B cell (primary cell): Measurements from ENCODE around the gene PGK1. TPM values are rescaled to one million over a fixed set of nuclear protein-coding genes. Genes with fewer than 3 reads are reported as not detected.
"Not testable (repeated sequence)": the region's sequence is repeated elsewhere in the genome, so short reads cannot be mapped to it uniquely, and the experiment has no call there.

ENCODE experiments used
- ATAC-seq: fragments of 200-7000 bp; cut with Tn5 transposase; one replicate; pipeline ENCODE4 v1.10.0; 2021; ENCODE audit warnings: low read depth, mild to moderate bottlenecking, moderate number of reproducible peaks, moderate library complexity
- CTCF ChIA-PET: fragments of 350-600 bp; sonication (Branson Sonifier 250); formaldehyde crosslinking; loops from one replicate; lab custom pipeline; 2021; ENCODE audit warnings: antibody characterized with exemption, inconsistent platforms; lab: Charles Lee
- POLR2A ChIA-PET: fragments of 350-600 bp; sonication (Branson Sonifier 250); formaldehyde crosslinking; loops from one replicate; lab custom pipeline; 2021; ENCODE audit warnings: antibody characterized with exemption; lab: Charles Lee
- DNase-seq: peaks from one replicate; pipeline ENCODE4 v3.0.0; 2013
- H2AFZ ChIP-seq: 2 replicates; pipeline ENCODE4 v1.6.1; 2012; ENCODE audit warnings: mild to moderate bottlenecking, low read depth, low read length; ENCODE audit not compliant: insufficient read depth, poor library complexity, severe bottlenecking
- H3K27ac ChIP-seq, 2 donors: 1 replicate in 1 of 2; 2 replicates in 1 of 2; pipeline ENCODE4 v1.5.1; 2012 to 2013; ENCODE audit warnings: low read length in 2 of 2, mild to moderate bottlenecking in 2 of 2, moderate library complexity in 1 of 2
- H3K27me3 ChIP-seq, 4 experiments: fragments of 200-600 bp in 1 of 4; sonication (generic) in 1 of 4; replicated peaks in 1 of 4; 1 replicate in 2 of 4; 2 replicates in 2 of 4; pipeline versions ENCODE4 v1.6.1 to v1.7.0; 2013 to 2016; ENCODE audit warnings: low read length in 3 of 4, mild to moderate bottlenecking in 2 of 4, mixed read lengths in 1 of 4, moderate library complexity in 1 of 4; ENCODE audit not compliant: insufficient read depth in 4 of 4, control insufficient read depth in 3 of 4; ENCODE audit errors: control extremely low read depth in 1 of 4
- H3K36me3 ChIP-seq, 2 experiments: replicated peaks in 1 of 2; 1 replicate in 1 of 2; 2 replicates in 1 of 2; pipeline versions ENCODE4 v1.6.1 to v1.7.1; 2013; ENCODE audit warnings: low read length in 1 of 2; ENCODE audit not compliant: insufficient read depth in 2 of 2, control insufficient read depth in 1 of 2; ENCODE audit errors: control extremely low read depth in 1 of 2, extremely low read depth in 1 of 2
- H3K4me1 ChIP-seq, 2 donors: fragments of 200-600 bp in 1 of 2; sonication (generic) in 1 of 2; 1 replicate in 1 of 2; 2 replicates in 1 of 2; pipeline versions ENCODE4 v1.5.1 to v1.6.1; 2013 to 2017; ENCODE audit warnings: low read length in 2 of 2; ENCODE audit not compliant: control insufficient read depth in 2 of 2, insufficient read depth in 2 of 2
- H3K4me2 ChIP-seq: replicated peaks from 2 replicates; pipeline ENCODE3; 2012; ENCODE audit warnings: mild to moderate bottlenecking, low read depth, low read length; ENCODE audit not compliant: poor library complexity, severe bottlenecking
- H3K4me3 ChIP-seq, 5 experiments: fragments of 200-600 bp in 1 of 5; sonication (generic) in 1 of 5; 1 replicate in 3 of 5; 2 replicates in 2 of 5; pipeline versions ENCODE4 v1.5.1 to v1.7.0; 2011 to 2016; ENCODE audit warnings: low read length in 4 of 5, mild to moderate bottlenecking in 4 of 5, low read depth in 2 of 5, control low read depth in 1 of 5, moderate library complexity in 1 of 5; ENCODE audit not compliant: insufficient read depth in 1 of 5; ENCODE audit errors: control extremely low read depth in 1 of 5, extremely low read depth in 1 of 5
- H3K79me2 ChIP-seq: fragments of 200-600 bp; sonication (generic); one replicate; pipeline ENCODE4 v1.6.0; 2016; ENCODE audit warnings: low read length; ENCODE audit not compliant: control insufficient read depth, insufficient read depth
- H3K9ac ChIP-seq: fragments of 200-600 bp; sonication (generic); 2 replicates; pipeline ENCODE4 v1.6.1; 2017; ENCODE audit warnings: mild to moderate bottlenecking, low read length, moderate library complexity
- H3K9me3 ChIP-seq, 3 donors: one replicate each; pipeline versions ENCODE4 v1.6.1 to v1.7.1; 2013; ENCODE audit warnings: low read length in 2 of 3; ENCODE audit not compliant: control insufficient read depth in 2 of 3, insufficient read depth in 1 of 3; ENCODE audit errors: control extremely low read depth in 1 of 3
- H4K20me1 ChIP-seq: 2 replicates; pipeline ENCODE4 v1.6.0; 2012; ENCODE audit warnings: mild to moderate bottlenecking, low read length; ENCODE audit not compliant: insufficient read depth, control insufficient read depth, poor library complexity, severe bottlenecking
- H3K27ac Mint-ChIP-seq: one replicate; pipeline ENCODE4 v1.8.0; 2021; ENCODE audit warnings: mixed read lengths
- H3K27me3 Mint-ChIP-seq: one replicate; pipeline ENCODE4 v1.8.0; 2021; ENCODE audit warnings: mixed read lengths
- H3K4me1 Mint-ChIP-seq: one replicate; pipeline ENCODE4 v1.8.0; 2021; ENCODE audit warnings: mixed read lengths
- H3K4me3 Mint-ChIP-seq: one replicate; pipeline ENCODE4 v1.8.0; 2021; ENCODE audit warnings: mixed read lengths
- H3K9me3 Mint-ChIP-seq: one replicate; pipeline ENCODE4 v1.8.0; 2022; ENCODE audit warnings: mixed read lengths; ENCODE audit not compliant: insufficient read depth
- CTCF ChIP-seq: fragments of 200-600 bp; IDR thresholded peaks from one replicate; pipeline ENCODE4 v1.8.0; 2022; ENCODE audit warnings: antibody characterized with exemption, mild to moderate bottlenecking
- EZH2 ChIP-seq: IDR thresholded peaks from 2 replicates; pipeline ENCODE4 v1.6.1; 2012; ENCODE audit warnings: borderline replicate concordance, low read depth, mild to moderate bottlenecking, moderate library complexity, low read length; ENCODE audit not compliant: insufficient read depth, poor library complexity, severe bottlenecking
- WGBS: methylation state at CpG from one replicate; pipeline ENCODE4 v1.1.5; 2013; ENCODE audit warnings: missing lambda C conversion rate; ENCODE audit not compliant: insufficient coverage; 5-methylcytosine and 5-hydroxymethylcytosine counted together
- intact Hi-C: fragments of 100-400 bp; cut with micrococcal nuclease; formaldehyde crosslinking; loops from one replicate; pipeline ENCODE4 v1.10.0; 2022
- polyA plus RNA-seq: library from polyadenylated mRNA; depleted of rRNA; stranded (reverse); fragments of >200 nt; gene quantifications from 2 replicates; pipeline ENCODE4 v1.2.3, GENCODE V29; 2012
- total RNA-seq, 2 donors: library from RNA; stranded (reverse); fragments of 120-200 nt in 1 of 2; gene quantifications; 1 replicate in 1 of 2; 2 replicates in 1 of 2; pipeline versions ENCODE4 v1.2.3 to v1.2.4, GENCODE V29; 2013 to 2022

The PGK1 gene
- total and polyA plus RNA-seq, 2 donors (not counting 1 experiment from before 2014, with no cell fraction given) = 83.7 to 162 TPM

- Histone ChIP-seq H3K4me2 (no peak overlapping the region), H4K20me1 (no peaks in the 10 kb centered on the region), H3K9ac (no peak overlapping the region), H3K27ac (no peak overlapping the region), H3K4me1 (no peaks in the 10 kb centered on the region), H2AFZ (no peak overlapping the region), H3K79me2 (no peaks in the 10 kb centered on the region), H3K4me3 (no peak overlapping the region), H3K36me3 (no peaks in the 10 kb centered on the region), H3K27me3 (no peaks in the 10 kb centered on the region), H3K9me3 (peaks cover 0 to 10% (median 3%) of the 10 kb centered on the region in 3 donors)
- no CpG with 5 or more reads among the region's 1 CpG for WGBS
- H3K27me3 Mint-ChIP-seq = no peaks in the 10 kb centered on the region
- H3K9me3 Mint-ChIP-seq = no peaks in the 10 kb centered on the region
- POLR2A ChIA-PET = no interaction called here
- H3K27ac Mint-ChIP-seq = no peak overlapping the region
- TF ChIP-seq EZH2 = no peak
- no peak for TF ChIP-seq CTCF
- no peak overlapping the region for H3K4me3 Mint-ChIP-seq
- CTCF ChIA-PET = no interaction called here
- H3K4me1 Mint-ChIP-seq = peaks cover 5% of the 10 kb centered on the region
- no peak for ATAC-seq
- DNase-seq = no peak
- intact Hi-C loops = no loop called here
Observed at GRCh38 chrX:78066110-78066509, 37.9 kb upstream of the PGK1 start.

- no peaks in the 10 kb centered on the region for H3K79me2 ChIP-seq
- H3K36me3 ChIP-seq = no peaks in the 10 kb centered on the region
- H3K4me1 ChIP-seq = no peaks in the 10 kb centered on the region
- CTCF ChIA-PET = no interaction called here
- POLR2A ChIA-PET = no interaction called here
- WGBS = no CpG with 5 or more reads among the region's 3 CpGs
- Mint-ChIP-seq H3K9me3 (peaks cover 3% of the 10 kb centered on the region), H3K27ac (no peak overlapping the region), H3K4me3 (no peak overlapping the region), H3K27me3 (no peaks in the 10 kb centered on the region), H3K4me1 (no peaks in the 10 kb centered on the region)
- H4K20me1 ChIP-seq = no peaks in the 10 kb centered on the region
- TF ChIP-seq EZH2 (no peak), CTCF (no peak)
- no peak overlapping the region for H3K9ac ChIP-seq
- no peak for DNase-seq
- no peak overlapping the region for H2AFZ ChIP-seq
- H3K27me3 ChIP-seq = no peaks in the 10 kb centered on the region
- H3K4me3 ChIP-seq = no peak overlapping the region
- H3K9me3 ChIP-seq = peaks cover 0 to 18% (median 3%) of the 10 kb centered on the region in 3 donors
- intact Hi-C loops = no loop called here
- no peak overlapping the region for H3K4me2 ChIP-seq
- H3K27ac ChIP-seq = no peak overlapping the region
- ATAC-seq = no peak
Observed at GRCh38 chrX:78071331-78071730, 32.7 kb upstream of the PGK1 start.

GRCh38 chrX:78073147-78074077 lies 30.6 kb upstream of the PGK1 start:
- H3K4me1 Mint-ChIP-seq, H3K27me3 Mint-ChIP-seq, H3K4me3 ChIP-seq, H3K4me1 ChIP-seq, intact Hi-C loops, H3K9me3 Mint-ChIP-seq, H3K27ac ChIP-seq, H3K36me3 ChIP-seq, H3K4me2 ChIP-seq, H3K4me3 Mint-ChIP-seq, CTCF ChIA-PET, H3K27me3 ChIP-seq, H3K27ac Mint-ChIP-seq, H2AFZ ChIP-seq, POLR2A ChIA-PET, H3K79me2 ChIP-seq, ATAC-seq, H4K20me1 ChIP-seq, H3K9ac ChIP-seq, DNase-seq: not testable (repeated sequence)
- peaks cover 0 to 15% (median 3%) of the 10 kb centered on the region in 3 donors for H3K9me3 ChIP-seq
- 92% methylated on average over 2 of the region's 14 CpGs for WGBS
